Calu3 (cell line): ENCODE measurements around the gene ARHGEF28. TPM values are rescaled to one million over a fixed set of nuclear protein-coding genes. Genes with fewer than 3 reads are reported as not detected.

Experiments used
- BruUV-seq: library from RNA; stranded (reverse); fragments of 400-500 nt; replicated peaks from 2 replicates; lab custom pipeline; 2021; lab: Mats Ljungman, UMichigan
- CTCF ChIA-PET: fragments of 300-600 bp; sonication (Branson Sonifier 250); formaldehyde crosslinking; loops from one replicate; lab custom pipeline; 2022; ENCODE audit warnings: antibody characterized with exemption; lab: Charles Lee
- DNase-seq: peaks from one replicate; pipeline ENCODE4 v3.0.0; 2022
- H3K27ac Mint-ChIP-seq: one replicate; pipeline ENCODE4 v1.8.0; 2022; ENCODE audit warnings: mixed read lengths; ENCODE audit not compliant: unreplicated experiment
- H3K27me3 Mint-ChIP-seq: one replicate; pipeline ENCODE4 v1.8.0; 2022; ENCODE audit warnings: mixed read lengths; ENCODE audit not compliant: unreplicated experiment
- H3K36me3 Mint-ChIP-seq: one replicate; pipeline ENCODE4 v1.8.0; 2022; ENCODE audit warnings: mild to moderate bottlenecking, moderate library complexity, mixed read lengths; ENCODE audit not compliant: insufficient read depth, unreplicated experiment
- H3K4me1 Mint-ChIP-seq: one replicate; pipeline ENCODE4 v1.8.0; 2022; ENCODE audit warnings: mild to moderate bottlenecking, low read depth, mixed read lengths; ENCODE audit not compliant: unreplicated experiment
- H3K4me3 Mint-ChIP-seq: one replicate; pipeline ENCODE4 v1.8.0; 2022; ENCODE audit warnings: mild to moderate bottlenecking, low read depth, moderate library complexity, mixed read lengths; ENCODE audit not compliant: unreplicated experiment
- H3K9me3 Mint-ChIP-seq: one replicate; pipeline ENCODE4 v1.8.0; 2022; ENCODE audit warnings: low read depth, mixed read lengths; ENCODE audit not compliant: unreplicated experiment
- CTCF ChIP-seq: fragments of 200-600 bp; IDR thresholded peaks from one replicate; pipeline ENCODE4 v1.8.0; 2022; ENCODE audit warnings: antibody characterized with exemption; ENCODE audit not compliant: unreplicated experiment
- intact Hi-C: fragments of 100-400 bp; cut with micrococcal nuclease; formaldehyde crosslinking; loops from one replicate; pipeline ENCODE4 v1.10.0; 2022; ENCODE audit not compliant: unreplicated experiment
- total RNA-seq: library from RNA; stranded (reverse); gene quantifications from 2 replicates; pipeline ENCODE4 v1.2.3, GENCODE V29; 2022

Gene ARHGEF28
- total RNA-seq, 1 experiment from 2014 or later: 92.0 TPM

GRCh38 chr5:73979321-73979720 is 353.3 kb downstream of the ARHGEF28 start:
- H3K27ac Mint-ChIP-seq: no peak overlapping the region
- no peaks in the 10 kb centered on the region for H3K36me3 Mint-ChIP-seq
- BruUV-seq: no TSS peak
- CTCF ChIA-PET: interaction anchor here (0.5 to 0.7 kb wide), 2 partner anchors 409 to 736 kb away, joined by 3 read pairs; no protein-coding TSS in a partner anchor
- peaks cover 8% of the 10 kb centered on the region for H3K27me3 Mint-ChIP-seq
- no peak for TF ChIP-seq CTCF
- DNase-seq: no peak
- H3K4me3 Mint-ChIP-seq: no peak overlapping the region
- intact Hi-C loops: no loop called here
- no peaks in the 10 kb centered on the region for H3K9me3 Mint-ChIP-seq
- no peaks in the 10 kb centered on the region for H3K4me1 Mint-ChIP-seq

- intact Hi-C loops: no loop called here
- TF ChIP-seq CTCF: no peak
- no TSS peak for BruUV-seq
- Mint-ChIP-seq H3K27ac (no peak overlapping the region), H3K4me3 (no peak overlapping the region), H3K9me3 (no peaks in the 10 kb centered on the region), H3K36me3 (no peaks in the 10 kb centered on the region), H3K27me3 (peaks cover 8% of the 10 kb centered on the region), H3K4me1 (no peaks in the 10 kb centered on the region)
- DNase-seq: no peak
- CTCF ChIA-PET: interaction anchor here (0.6 kb wide), 1 partner anchor 664 kb away, joined by 3 read pairs; no protein-coding TSS in a partner anchor
These were observed 355.7 kb downstream of the ARHGEF28 start for GRCh38 chr5:73981704-73982103.

- intact Hi-C loops: loop anchor here (2.0 kb wide), 1 partner anchor 665 kb away; no protein-coding TSS in a partner anchor
These were observed 357.6 kb downstream of the ARHGEF28 start for GRCh38 chr5:73983644-73984043.

GRCh38 chr5:73985145-73985544 is 359.1 kb downstream of the ARHGEF28 start:
- CTCF ChIA-PET: interaction anchor here (1.5 kb wide), 1 partner anchor 664 kb away, joined by 3 read pairs; no protein-coding TSS in a partner anchor
- Mint-ChIP-seq H3K27me3 (peaks cover 8% of the 10 kb centered on the region), H3K4me1 (no peaks in the 10 kb centered on the region), H3K4me3 (no peak overlapping the region), H3K36me3 (no peaks in the 10 kb centered on the region), H3K27ac (no peak overlapping the region), H3K9me3 (no peaks in the 10 kb centered on the region)
- peak; percentile 46 for TF ChIP-seq CTCF
- DNase-seq: peak; percentile 39
- BruUV-seq: no TSS peak
- intact Hi-C loops: loop anchor here (2.0 kb wide), 1 partner anchor 664 kb away; no protein-coding TSS in a partner anchor

More at GRCh38 chr5:73983644-73984043, 357.6 kb downstream of the ARHGEF28 start:
- no peak for DNase-seq
- no peaks in the 10 kb centered on the region for H3K9me3 Mint-ChIP-seq
- no peaks in the 10 kb centered on the region for H3K36me3 Mint-ChIP-seq
- no TSS peak for BruUV-seq
- CTCF ChIA-PET: no interaction called here
- TF ChIP-seq CTCF: no peak
- H3K4me1 Mint-ChIP-seq: no peaks in the 10 kb centered on the region
- H3K27ac Mint-ChIP-seq: no peak overlapping the region
- no peak overlapping the region for H3K4me3 Mint-ChIP-seq
- H3K27me3 Mint-ChIP-seq: peaks cover 8% of the 10 kb centered on the region
